Kidney glomerular epithelial cell (primary cell): ENCODE data around the gene SPATA6.
"Not testable (repeated sequence)": the region's sequence is repeated elsewhere in the genome, so short reads cannot be mapped to it uniquely, and the experiment has no call there.

Source experiments
- DNase-seq: peaks from one replicate; lab custom pipeline; 2025; lab: John Stamatoyannopoulos, UW

SPATA6 gene

GRCh38 chr1:48471691-48472576, at the start of gene SPATA6:
Gene SPATA6 (minus strand): TSS chr1:48472204. CDS start chr1:48472008, 196 bp downstream.
- DNase-seq = peak; percentile 90

- not testable (repeated sequence) for DNase-seq
These were observed 47.9 kb upstream of the SPATA6 start for GRCh38 chr1:48519896-48520295.

- DNase-seq = no peak
These were observed 34.9 kb upstream of the SPATA6 start for GRCh38 chr1:48506870-48507269.

DNA sequence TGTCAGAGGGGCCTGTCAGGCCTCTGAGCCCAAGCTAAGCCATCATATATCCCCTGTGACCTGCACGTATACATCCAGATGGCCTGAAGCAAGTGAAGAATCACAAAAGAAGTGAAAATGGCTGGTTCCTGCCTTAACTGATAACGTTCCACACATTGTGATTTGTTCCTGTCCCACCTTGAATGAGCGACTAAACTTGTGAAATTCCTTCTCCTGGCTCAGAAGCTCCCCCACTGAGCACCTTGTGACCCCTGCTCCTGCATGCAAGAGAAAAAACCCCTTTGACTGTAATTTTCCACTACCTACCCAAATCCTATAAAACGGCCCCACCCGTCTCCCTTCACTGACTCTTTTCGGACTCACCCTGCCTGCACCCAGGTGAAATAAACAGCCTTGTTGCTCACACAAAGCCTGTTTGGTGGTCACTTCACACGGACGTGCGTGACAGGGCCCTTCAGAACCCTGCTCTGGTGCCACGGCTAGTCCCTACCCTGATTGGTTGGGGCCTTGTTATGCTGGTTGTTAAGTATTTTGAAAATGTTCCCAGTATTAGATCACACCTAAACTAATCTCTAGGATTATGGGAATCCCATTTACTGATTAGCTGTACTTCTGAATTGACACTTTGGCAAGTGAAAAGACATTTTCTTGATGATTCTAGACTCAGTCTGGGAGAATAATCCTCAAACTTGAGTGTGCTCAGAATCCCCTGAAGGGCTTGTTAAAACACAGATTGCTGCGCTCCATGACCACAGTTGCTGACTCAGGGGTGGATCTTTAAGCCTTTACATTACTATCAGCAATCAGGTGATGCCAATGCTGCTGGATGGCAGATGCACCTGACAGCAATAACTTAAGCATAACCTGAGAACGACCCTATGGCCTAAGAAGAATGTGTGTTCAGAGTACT, 28.8 kb upstream of the SPATA6 start:
- DNase-seq = no peak

- DNase-seq = no peak
These were observed 27.3 kb upstream of the SPATA6 start for GRCh38 chr1:48499211-48499735.

DNA sequence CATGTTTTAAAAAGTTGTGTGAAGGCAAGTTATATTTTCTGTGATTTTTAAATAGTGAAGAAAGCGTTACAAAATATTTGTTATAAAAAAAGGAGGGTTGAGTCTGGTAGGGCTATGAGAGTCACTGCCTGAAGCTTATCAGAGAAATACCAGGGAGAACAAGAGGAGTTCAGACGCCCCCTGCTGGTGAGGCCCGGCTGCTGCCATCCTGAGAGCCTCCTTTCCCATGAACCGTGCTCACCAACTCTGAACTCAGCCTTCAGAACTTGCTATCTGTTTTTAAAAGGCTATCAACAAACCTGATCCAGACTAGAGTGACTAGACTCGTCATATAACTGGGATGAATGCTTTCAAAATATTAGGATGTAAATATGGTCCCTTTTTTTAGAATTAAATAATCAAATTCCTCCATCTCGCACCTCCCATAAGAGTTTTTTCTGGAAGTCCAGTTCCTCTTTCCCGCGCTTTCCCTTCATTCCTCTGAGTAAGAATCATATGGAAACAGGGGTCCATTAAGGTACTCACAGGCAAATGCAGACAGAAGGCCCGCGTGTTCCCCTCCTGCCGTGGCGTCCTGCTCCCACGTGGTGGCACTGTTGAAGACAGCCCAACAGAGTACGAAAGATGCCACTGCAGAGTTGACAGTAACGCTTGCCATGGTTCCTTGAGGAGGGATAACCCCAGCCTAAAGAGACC, 26.2 kb upstream of the SPATA6 start:
- DNase-seq = peak; percentile 48

DNA sequence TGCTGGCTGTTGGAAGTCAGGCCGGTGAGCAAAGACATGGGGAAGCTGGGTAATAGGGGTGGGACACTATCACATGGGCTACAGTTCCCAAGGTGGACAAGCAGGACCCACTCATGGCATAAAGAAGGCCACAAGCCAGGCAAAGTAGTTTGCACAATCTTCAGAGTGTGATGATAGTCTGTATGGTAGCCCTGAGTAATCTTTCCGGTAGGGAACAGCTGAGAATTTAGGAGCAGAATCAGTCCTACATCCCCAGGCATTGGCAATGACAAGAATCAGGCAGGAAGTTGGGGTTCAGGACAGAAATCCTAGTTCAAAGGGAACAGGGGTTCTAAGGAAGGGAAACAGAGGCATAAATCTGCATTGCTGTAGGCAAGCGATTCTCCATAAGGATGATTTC, 23.9 kb upstream of the SPATA6 start:
- DNase-seq = no peak

- DNase-seq = no peak
These were observed 23.2 kb upstream of the SPATA6 start for GRCh38 chr1:48495166-48495565.

- peak; percentile 85 for DNase-seq
These were observed 22.2 kb upstream of the SPATA6 start for GRCh38 chr1:48493970-48494769.

GRCh38 chr1:48493041-48493440, 21.0 kb upstream of the SPATA6 start:
- no peak for DNase-seq

DNA sequence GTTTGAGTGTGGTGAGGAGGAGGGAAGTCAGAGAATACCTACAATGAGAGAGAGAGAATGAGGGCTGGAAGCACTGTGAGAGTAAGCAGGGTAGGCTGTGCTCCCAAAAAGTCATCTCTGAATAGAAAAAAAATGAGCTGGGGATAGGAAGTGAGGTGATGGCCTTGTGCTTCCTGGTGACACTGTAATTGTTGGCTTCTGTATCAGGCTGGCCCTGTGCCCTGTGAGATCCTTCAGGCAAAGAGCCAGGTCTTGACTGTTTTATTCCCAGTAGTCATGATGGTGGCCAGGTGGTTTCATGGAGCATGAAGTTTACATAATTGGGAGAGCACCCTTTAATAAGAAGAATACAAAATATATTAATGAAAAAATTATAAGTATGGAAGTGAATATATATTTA, 20.4 kb upstream of the SPATA6 start:
- DNase-seq = no peak

DNA sequence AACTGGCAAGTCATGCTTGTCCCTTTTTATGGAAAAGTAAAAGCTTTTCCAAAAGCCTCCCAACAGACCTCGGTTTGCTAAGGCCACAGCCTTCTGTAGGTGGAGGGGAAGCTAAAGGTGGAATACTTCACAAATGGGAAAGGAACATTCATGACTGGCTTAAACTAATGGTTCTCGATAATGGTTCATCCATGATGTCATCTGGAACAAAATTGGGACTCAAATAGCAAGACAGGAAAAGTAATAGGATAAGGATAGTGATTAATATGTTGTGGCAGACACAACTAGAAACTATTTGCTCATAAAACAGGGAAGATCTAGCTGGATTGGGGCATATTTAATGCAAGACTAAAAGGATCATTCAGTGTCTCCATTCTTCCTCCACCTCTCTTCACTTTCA, 16.7 kb upstream of the SPATA6 start:
- DNase-seq = no peak

DNA sequence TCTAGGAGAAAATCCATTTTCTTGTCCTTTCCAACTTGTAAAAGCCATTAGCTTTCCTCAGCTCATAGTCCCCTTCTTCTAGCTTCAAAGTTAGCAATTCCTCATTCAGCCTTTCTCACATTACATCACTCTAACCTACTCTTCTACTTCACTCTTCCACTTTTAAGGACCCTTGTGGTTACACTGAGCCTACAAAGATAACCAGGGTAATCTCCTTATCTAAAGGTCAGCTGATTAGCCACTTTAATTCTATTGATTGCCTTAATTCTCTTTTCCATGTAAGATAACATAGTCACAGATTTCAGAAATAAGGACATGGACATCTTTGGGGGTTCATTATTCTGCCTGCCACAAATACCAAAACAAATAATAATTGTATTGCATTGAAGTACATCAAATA, 8.5 kb upstream of the SPATA6 start:
- no peak for DNase-seq

GRCh38 chr1:48480023-48480422, 8.0 kb upstream of the SPATA6 start:
- not testable (repeated sequence) for DNase-seq

DNA sequence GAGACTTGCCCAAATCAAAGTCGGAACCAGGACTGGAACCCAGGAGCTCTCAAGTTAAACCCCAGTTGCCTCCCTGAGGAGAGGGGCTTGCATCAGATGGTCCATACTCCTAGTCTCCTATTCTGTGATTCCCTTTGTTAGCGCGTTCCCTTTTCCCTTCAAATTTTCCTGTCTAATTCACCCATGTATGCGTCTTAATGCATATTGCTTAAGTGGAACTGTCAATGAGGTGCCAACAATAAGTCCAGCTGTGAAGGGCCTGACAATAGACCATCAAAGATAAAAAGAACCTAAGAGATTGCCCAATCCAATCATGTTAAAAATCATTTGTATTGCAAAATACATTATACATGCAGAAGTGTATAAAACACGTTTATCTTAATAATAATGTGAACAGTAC, 634 bp upstream of the SPATA6 start:
- DNase-seq = no peak

DNA sequence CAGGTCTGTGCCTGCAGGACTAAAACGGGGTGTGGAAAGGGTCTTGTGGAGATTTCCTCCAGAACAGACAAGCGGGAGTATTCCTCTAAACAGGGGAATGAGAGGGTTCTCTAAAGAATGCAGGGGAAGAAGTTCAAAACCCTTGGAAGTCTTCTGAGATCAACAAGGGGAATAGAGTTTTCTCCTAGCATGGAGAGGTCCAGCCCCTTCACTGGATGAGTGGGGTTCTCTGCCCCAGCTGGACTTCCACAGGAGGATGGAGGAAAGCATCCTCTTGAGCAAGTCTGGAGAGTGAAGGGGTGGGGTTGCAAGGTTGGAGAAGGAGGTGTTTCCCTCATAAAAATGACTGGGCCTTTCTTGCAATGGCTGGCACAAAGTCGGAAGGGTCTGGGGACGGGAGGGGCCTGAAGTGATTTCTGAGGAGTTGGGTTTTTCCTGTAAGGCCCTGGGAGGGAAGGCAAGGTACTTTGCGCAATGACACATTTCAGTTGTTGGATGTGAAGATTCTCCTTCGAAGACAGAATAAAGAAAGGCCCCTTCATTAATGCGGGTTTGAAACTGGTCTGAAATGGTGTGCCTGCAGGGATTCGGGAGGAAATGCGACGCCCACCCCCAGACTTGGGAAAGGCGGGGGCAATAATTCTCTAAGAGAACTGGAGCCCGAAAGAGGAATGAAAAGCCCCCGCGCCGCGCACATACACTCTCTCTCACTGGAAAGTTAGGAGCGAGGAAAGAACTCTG, 884 bp downstream of the SPATA6 start:
- DNase-seq = no peak

DNA sequence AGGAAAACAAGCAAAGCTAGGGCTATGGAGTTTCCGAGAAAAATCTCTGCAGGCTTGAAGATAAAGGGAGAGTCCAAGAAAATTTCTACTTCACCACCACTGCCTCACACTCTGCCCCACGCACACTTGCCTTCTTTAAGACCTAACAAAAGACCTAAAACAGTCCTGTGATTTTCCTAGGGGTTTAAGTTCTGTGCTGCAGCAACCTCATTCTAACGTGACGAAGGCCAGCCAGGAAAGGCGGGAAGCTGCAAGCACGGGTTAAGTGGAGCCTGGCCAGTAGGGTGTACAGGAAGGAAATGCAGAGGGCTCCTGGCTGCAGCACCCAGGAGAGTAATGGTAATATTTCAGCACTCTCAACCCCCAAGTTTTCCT, 1.5 kb downstream of the SPATA6 start:
- DNase-seq = no peak

- peak; percentile 44 for DNase-seq
These were observed 2.2 kb downstream of the SPATA6 start for GRCh38 chr1:48469616-48470480.

GRCh38 chr1:48466594-48466993, 5.4 kb downstream of the SPATA6 start:
- no peak for DNase-seq
